HEK293T (cell line): ENCODE results near the gene CGB1.

ENCODE experiments used
- CTCF ChIA-PET: fragments of 350-600 bp; formaldehyde crosslinking; extraction: SDS; loops from one replicate; lab custom pipeline; 2021; ENCODE audit warnings: antibody characterized with exemption, inconsistent platforms; lab: Yijun Ruan, JAX
- POLR2A ChIA-PET: fragments of 350-600 bp; formaldehyde crosslinking; extraction: SDS; loops from one replicate; lab custom pipeline; 2020; ENCODE audit warnings: antibody characterized with exemption, inconsistent platforms; lab: Yijun Ruan, JAX
- DNase-seq: peaks from one replicate; pipeline ENCODE4 v3.0.0; 2012; ENCODE audit warnings: mixed read lengths; ENCODE audit errors: extremely low spot score
- ARNT ChIP-seq: fragments of 450-650 bp; IDR thresholded peaks from 2 replicates; pipeline ENCODE4 v1.6.1; 2017; ENCODE audit warnings: mild to moderate bottlenecking
- BHLHE40 ChIP-seq: fragments of 450-650 bp; IDR thresholded peaks from 2 replicates; pipeline ENCODE4 v1.6.1; 2016; ENCODE audit warnings: mild to moderate bottlenecking, moderate library complexity, borderline replicate concordance
- CTBP1 ChIP-seq: fragments of 450-650 bp; IDR thresholded peaks from 2 replicates; pipeline ENCODE4 v1.6.1; 2016; ENCODE audit warnings: borderline replicate concordance
- ELF4 ChIP-seq: fragments of 450-650 bp; IDR thresholded peaks from 2 replicates; pipeline ENCODE4 v1.6.1; 2017; ENCODE audit warnings: antibody characterized with exemption
- FOXA1 ChIP-seq: fragments of 450-650 bp; IDR thresholded peaks from 2 replicates; pipeline ENCODE4 v1.6.1; 2016; ENCODE audit warnings: mild to moderate bottlenecking
- FOXK2 ChIP-seq: fragments of 450-650 bp; IDR thresholded peaks from 2 replicates; pipeline ENCODE4 v1.6.1; 2016; ENCODE audit warnings: mild to moderate bottlenecking
- FOXM1 ChIP-seq: fragments of 450-650 bp; IDR thresholded peaks from 2 replicates; pipeline ENCODE4 v1.6.1; 2017; ENCODE audit warnings: mild to moderate bottlenecking, borderline replicate concordance
- HDGF ChIP-seq: fragments of 450-650 bp; IDR thresholded peaks from 2 replicates; pipeline ENCODE4 v1.6.1; 2017; ENCODE audit warnings: antibody characterized with exemption, borderline replicate concordance
- L3MBTL2 ChIP-seq: fragments of 450-650 bp; conservative IDR thresholded peaks from 2 replicates; pipeline ENCODE4 v1.6.1; 2016; ENCODE audit warnings: mild to moderate bottlenecking
- LEF1 ChIP-seq: fragments of 450-650 bp; IDR thresholded peaks from 2 replicates; pipeline ENCODE4 v1.6.1; 2017; ENCODE audit warnings: mild to moderate bottlenecking, borderline replicate concordance
- NFRKB ChIP-seq: fragments of 450-650 bp; IDR thresholded peaks from 2 replicates; pipeline ENCODE4 v1.6.1; 2016; ENCODE audit warnings: mild to moderate bottlenecking, moderate library complexity
- PKNOX1 ChIP-seq: fragments of 450-650 bp; IDR thresholded peaks from 2 replicates; pipeline ENCODE4 v1.6.1; 2016
- SP1 ChIP-seq: fragments of 450-650 bp; IDR thresholded peaks from 2 replicates; pipeline ENCODE4 v1.6.1; 2017
- SUZ12 ChIP-seq: fragments of 450-650 bp; IDR thresholded peaks from 2 replicates; pipeline ENCODE4 v1.6.1; 2016; ENCODE audit warnings: mild to moderate bottlenecking
- TARDBP ChIP-seq: fragments of 450-650 bp; IDR thresholded peaks from 2 replicates; pipeline ENCODE4 v1.6.1; 2016
- ZNF384 ChIP-seq: fragments of 450-650 bp; IDR thresholded peaks from 2 replicates; pipeline ENCODE4 v1.6.1; 2016

CGB1 gene

GRCh38 chr19:48992581-48993174, 44.0 kb downstream of the CGB1 start:
- ChIA-PET POLR2A (interaction anchor here (0.9 to 2.3 kb wide), 18 partner anchors 9 to 206 kb away, joined by 3 to 12 read pairs (median 5); partner anchors contain the start of genes BAX, BCAT2 and PPP1R15A), CTCF (interaction anchor here (0.7 to 3.5 kb wide), 15 partner anchors 9 to 206 kb away, joined by 3 to 26 read pairs (median 4); partner anchors contain the start of genes DHDH and FTL)
- TF ChIP-seq SP1 (no peak), NFRKB (no peak), ZNF384 (no peak), ARNT (no peak), TARDBP (no peak)
- DNase-seq: no peak

DNA sequence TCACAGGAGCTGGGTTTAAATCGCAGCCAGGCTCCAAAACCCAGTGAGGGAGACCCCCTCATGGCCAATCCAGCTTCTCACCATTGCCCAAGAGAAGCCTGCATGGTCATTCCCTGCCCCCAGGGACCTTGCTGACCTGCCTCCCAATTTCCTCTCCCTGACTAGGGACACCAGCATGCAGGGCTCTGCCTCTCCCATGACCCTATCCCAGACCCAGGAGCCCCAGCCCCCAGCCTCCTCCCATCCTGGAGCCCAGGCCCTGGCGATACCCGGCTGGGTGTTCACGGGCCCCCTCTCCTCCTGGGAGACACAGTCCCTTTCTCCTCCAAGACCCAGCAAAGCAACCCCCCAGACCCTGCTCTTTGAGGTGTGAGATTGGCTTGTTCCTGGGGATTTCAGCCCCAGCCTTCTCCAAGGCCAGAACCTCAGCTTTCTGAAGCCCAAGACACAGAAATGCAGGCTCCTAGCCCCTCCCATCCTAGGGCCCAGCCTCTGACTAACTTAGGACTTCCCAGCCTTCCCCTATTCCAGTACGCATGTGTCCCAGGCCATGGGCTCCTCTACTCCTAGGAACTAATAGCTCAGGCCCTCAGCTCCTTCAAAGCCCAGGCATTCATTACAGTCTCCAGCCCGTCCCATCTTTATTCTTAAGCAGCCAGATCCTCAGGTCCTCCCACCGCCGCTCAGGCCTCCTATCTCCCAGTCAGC, 44.7 kb downstream of the CGB1 start:
- ChIA-PET CTCF (interaction anchor here (0.7 to 3.5 kb wide), 6 partner anchors 9 to 106 kb away, joined by 3 to 26 read pairs (median 4); no protein-coding TSS in a partner anchor), POLR2A (interaction anchor here (1.1 to 2.3 kb wide), 2 partner anchors 21 to 65 kb away, joined by 3 to 5 read pairs; no protein-coding TSS in a partner anchor)
- DNase-seq: peak; percentile 60
- TF ChIP-seq ZNF384 (no peak), BHLHE40 (no peak), FOXM1 (no peak), FOXA1 (no peak), SUZ12 (no peak)

GRCh38 chr19:48991011-48991609, 45.6 kb downstream of the CGB1 start:
- ChIA-PET CTCF (interaction anchor here (3.5 kb wide), 1 partner anchor 14 kb away, joined by 26 read pairs; no protein-coding TSS in a partner anchor), POLR2A (interaction anchor here (1.0 kb wide), 1 partner anchor 8 kb away, joined by 3 read pairs; no protein-coding TSS in a partner anchor)
- TF ChIP-seq ARNT (no peak), SUZ12 (no peak), TARDBP (no peak), ELF4 (no peak), SP1 (no peak), FOXA1 (no peak), HDGF (no peak), CTBP1 (no peak), FOXM1 (no peak), ZNF384 (no peak), NFRKB (no peak), L3MBTL2 (no peak), FOXK2 (no peak), LEF1 (no peak), BHLHE40 (no peak), PKNOX1 (no peak)
- DNase-seq: no peak

DNA sequence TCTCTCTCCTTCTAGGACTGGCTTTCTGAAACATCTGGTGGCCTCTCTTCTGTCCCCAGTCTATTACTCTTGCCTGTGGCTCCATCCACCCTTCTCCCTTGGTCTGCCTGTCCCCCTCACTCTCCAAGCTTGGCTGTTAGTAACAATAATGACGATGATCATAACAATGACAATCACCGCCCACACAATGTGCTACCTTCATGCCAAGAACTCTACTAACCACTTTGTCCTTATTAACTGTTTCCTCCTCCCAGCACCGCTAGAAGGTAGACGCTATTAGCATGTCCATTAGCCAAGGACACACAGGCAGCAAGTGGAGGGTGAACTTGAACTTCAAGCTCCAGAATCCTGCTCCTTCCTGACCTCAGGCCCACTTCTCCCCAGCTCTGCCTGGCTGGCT, 46.3 kb downstream of the CGB1 start:
- no peak for DNase-seq
- ChIA-PET POLR2A (interaction anchor here (1.0 kb wide), 1 partner anchor 9 kb away, joined by 3 read pairs; no protein-coding TSS in a partner anchor), CTCF (no interaction called here)
- TF ChIP-seq NFRKB (no peak), ARNT (no peak), FOXK2 (no peak), TARDBP (no peak), L3MBTL2 (no peak), LEF1 (no peak), CTBP1 (no peak), BHLHE40 (no peak), FOXM1 (no peak)

DNA sequence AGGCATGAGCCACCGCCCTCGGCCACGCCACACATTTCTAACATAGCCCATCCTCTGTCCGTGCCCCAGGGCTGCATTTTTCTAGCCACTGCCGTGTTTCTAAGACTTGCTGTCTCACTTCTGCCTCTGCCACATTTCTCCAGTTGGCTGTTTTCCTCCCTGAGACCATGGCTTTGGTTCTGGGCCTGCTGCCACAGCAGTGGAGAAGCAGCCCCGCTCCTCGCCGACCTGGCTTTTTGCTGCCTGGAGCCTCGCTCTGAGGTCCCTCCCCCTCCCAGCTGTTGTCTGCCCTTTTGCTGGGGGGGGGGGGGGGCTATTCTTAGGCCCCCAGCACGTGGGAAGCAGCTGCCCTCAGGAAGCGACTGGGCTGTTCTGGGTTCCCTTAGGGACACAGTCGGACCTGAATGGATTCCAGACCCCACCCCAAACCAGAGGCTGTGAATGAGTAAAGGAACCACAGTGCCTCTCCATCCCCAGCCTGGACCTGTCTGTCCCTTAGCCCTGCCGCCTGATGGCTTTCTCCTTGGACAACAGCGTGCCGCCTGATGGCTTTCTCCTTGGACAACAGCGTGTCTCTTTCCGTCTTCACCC, 46.9 kb downstream of the CGB1 start:
- ChIA-PET POLR2A (no interaction called here), CTCF (no interaction called here)
- DNase-seq: no peak
- TF ChIP-seq ZNF384: no peak
- TF ChIP-seq BHLHE40: no peak
- no peak for TF ChIP-seq SUZ12
- TF ChIP-seq HDGF: no peak
- TF ChIP-seq NFRKB: no peak
- no peak for TF ChIP-seq ELF4
- no peak for TF ChIP-seq LEF1
- no peak for TF ChIP-seq FOXA1
- no peak for TF ChIP-seq L3MBTL2
- TF ChIP-seq FOXK2: no peak
- TF ChIP-seq FOXM1: no peak
- TF ChIP-seq TARDBP: no peak

DNA sequence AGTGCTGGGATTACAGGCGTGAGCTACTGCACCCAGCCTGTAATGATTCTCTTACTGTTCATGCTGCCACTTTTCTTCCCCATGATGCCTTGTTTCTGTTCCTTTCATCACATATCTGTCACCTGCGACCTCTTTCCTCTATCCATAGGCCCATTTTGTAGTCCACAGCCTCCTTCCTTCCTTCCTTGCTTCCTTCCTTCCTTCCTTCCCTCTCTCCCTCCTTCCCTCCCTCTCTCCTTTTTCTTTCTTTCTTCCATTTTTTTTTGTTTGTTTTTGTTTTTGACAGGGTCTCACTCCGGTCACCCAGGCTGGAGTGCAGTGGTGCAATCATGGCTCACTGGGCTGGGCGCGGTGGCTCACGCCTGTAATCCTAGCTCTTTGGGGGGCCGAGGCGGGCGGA, 47.8 kb downstream of the CGB1 start:
- TF ChIP-seq FOXA1 (no peak), SUZ12 (no peak), NFRKB (no peak), ARNT (no peak), TARDBP (no peak), ZNF384 (no peak), FOXK2 (no peak), HDGF (no peak), ELF4 (no peak), BHLHE40 (no peak), SP1 (no peak), L3MBTL2 (no peak)
- POLR2A ChIA-PET: no interaction called here
- DNase-seq: no peak
- CTCF ChIA-PET: interaction anchor here (0.6 kb wide), 1 partner anchor 193 kb away, joined by 3 read pairs; no protein-coding TSS in a partner anchor
